Muscle of arm (tissue), 12 donors: ENCODE results near the gene EPAS1. TPM values are rescaled to one million over a fixed set of nuclear protein-coding genes. Genes with fewer than 3 reads are reported as not detected.
"Not testable (repeated sequence)": the region's sequence is repeated elsewhere in the genome, so short reads cannot be mapped to it uniquely, and the experiment has no call there.

Source experiments
- DNase-seq: peaks from one replicate; pipeline ENCODE4 v3.0.0-alpha.2; 2013
- polyA plus RNA-seq, 12 donors: library from polyadenylated mRNA; unstranded; fragments of 120-200 nt; gene quantifications; one replicate each; pipeline ENCODE4 v1.2.1, GENCODE V29; 2013; ENCODE audit not compliant: insufficient read length in 12 of 12

Gene EPAS1
- polyA plus RNA-seq, 12 donors, result 34.5 to 65.0 (median 39.2) TPM; not detected in 1

GRCh38 chr2:46381263-46381849, 84.1 kb downstream of the EPAS1 start:
- no peak for DNase-seq

DNA sequence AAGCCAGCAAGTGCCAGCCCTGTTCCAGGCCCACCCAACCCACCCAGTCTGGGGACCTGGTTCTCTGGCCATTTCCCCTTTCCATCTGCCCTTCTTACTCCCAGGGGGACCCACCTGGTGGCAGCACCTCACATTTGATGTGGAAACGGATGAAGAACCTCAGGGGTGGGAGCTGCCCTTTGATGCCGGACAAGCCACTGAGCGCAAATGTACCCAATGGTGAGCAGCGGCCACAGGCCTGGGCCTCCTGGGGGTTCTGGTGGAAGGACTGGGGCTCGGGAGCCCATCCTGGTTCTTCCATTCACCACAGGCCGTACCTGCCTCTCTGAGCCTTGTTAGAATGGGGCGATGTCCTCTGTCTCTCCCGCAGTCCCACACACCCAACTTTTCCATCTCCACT, 84.7 kb downstream of the EPAS1 start:
- no peak for DNase-seq

GRCh38 chr2:46382331-46383112, 85.3 kb downstream of the EPAS1 start:
- DNase-seq, result no peak

- no peak for DNase-seq
Measured at GRCh38 chr2:46383113-46383395, 85.8 kb downstream of the EPAS1 start.

DNA sequence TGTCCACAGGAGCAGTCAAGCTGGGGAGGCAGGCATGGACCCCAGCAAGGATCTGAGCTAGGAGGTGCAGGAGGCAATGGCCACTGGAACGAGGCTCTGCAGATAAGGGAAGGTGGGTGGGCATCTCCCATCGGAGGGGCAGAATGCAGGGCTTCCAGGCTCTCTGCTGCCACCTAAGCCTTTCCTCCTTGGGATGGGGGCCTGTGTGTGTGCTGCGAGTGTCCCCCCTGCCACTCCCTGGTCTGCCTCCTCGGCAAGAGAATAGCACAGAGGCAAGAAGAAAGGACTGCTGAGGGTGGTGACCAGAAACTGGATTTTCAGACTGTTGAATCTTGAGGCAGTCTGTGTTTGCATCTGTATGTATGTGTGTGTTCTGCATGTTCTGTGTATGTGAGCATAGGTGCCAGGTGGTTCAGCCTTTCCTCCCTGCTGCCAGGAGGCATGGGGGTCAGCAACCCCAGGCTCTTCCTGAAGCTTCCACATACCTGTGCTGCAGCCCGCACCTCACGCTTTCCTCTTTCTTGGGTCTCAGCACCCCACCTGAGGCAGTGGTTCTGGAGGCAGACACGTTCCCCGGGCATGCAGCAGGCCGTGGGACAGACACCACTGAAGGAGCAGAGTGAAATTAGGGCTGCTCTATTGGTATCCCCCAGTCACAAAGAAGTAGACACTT, 86.7 kb downstream of the EPAS1 start:
- no peak for DNase-seq

DNA sequence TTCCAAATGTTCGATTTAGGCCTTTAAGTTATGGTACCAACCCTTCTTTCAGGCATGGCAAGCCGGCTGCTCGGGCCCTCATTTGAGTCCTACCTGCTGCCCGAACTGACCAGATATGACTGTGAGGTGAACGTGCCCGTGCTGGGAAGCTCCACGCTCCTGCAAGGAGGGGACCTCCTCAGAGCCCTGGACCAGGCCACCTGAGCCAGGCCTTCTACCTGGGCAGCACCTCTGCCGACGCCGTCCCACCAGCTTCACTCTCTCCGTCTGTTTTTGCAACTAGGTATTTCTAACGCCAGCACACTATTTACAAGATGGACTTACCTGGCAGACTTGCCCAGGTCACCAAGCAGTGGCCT, 87.2 kb downstream of the EPAS1 start:
- no peak for DNase-seq

- no peak for DNase-seq
Measured at GRCh38 chr2:46385786-46386577, 88.8 kb downstream of the EPAS1 start.

- DNase-seq, result no peak
Measured at GRCh38 chr2:46386763-46387162, 89.6 kb downstream of the EPAS1 start.

DNA sequence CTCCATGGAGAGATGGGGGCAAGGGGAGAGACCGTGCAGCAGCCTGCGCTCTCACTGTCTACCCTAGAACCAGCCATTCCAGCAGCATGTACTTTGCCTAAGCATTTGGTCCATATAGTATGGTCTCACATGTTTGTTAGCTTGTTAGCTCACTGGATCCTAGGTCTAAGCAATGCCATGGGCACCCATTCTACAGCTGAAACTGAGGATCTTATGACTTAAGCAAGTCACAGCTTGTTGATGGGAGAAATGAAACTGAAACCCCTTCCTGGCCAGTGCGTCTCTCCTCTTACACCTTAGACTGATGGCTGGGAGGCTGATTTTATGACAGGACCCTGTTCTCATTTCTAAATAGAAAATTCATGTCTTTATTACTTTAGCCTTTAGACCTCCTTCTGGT, 90.1 kb downstream of the EPAS1 start:
- no peak for DNase-seq

DNA sequence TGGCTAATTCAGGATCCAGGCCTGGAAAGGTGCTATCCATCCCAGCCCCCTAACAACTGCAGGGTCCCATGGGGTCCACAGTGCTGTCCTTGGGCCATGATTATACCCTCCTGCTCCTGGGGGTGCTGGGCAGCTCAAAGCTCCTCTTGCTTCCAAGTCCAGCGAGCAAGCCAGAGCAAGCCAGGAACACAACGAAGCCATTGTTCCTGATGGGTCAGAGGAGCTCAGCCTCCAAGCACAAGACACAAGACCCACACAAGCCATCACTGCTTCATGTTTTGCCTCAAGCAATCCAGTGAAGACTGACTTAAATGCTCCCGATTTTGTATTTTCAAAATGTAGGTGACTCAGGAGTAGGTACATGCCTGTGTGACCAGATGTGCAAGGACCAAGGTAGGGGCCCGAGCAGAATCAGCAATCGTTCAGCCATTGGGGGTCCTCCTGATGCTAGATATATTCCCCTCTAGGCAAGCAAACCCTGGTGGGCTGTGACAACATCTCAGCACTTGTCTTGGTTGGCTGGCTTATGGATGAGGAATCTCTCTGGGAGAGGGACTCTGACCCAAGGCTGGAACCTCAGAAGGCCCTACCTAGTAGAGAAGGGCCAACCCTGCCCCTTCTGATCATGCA, 90.8 kb downstream of the EPAS1 start:
- DNase-seq, result no peak

DNA sequence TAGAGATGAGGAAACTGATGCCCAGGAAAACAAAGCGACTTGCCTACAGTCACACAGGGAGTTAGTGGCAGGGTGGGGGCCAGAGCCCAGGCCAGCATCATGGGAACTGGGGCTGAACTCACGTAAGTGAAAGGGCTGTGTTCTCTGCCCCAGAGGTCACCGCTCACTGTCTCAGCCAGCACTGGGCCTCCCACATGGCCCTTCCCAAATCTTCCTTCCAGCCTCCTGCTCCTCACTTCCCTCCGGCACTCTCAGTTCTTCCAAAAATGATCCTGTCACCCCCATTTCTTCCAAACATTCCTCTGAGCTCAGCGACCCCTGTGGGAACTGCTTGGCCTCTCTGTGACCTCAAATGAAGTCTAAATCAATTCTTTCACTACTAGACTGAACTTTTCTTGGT, 91.7 kb downstream of the EPAS1 start:
- no peak for DNase-seq

DNA sequence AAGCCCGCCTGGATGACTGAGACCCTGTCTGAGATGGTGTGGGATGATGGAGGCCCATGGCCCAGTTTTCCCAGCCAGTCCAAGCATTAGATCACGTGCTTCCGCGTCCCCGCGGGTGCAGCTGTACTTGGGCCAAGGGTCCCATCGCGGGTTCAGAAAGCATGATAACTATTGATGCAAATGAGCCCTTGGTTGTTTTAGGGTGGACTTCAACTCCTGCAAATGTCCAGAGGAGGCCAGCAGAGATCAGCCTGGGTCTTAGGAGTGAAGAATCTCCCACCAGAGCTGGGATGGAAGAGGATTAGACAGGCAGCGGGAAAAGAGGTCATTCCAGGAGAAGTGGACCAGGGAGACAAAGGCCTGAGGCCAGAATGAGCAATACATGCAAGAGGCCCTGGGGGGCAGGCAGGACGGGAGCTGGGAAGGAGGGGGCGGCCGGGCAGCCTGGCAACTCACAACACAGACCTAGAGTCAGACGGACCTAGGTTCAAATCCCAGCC, 92.3 kb downstream of the EPAS1 start:
- DNase-seq, result no peak

GRCh38 chr2:46390036-46390435, 92.8 kb downstream of the EPAS1 start:
- no peak for DNase-seq

DNA sequence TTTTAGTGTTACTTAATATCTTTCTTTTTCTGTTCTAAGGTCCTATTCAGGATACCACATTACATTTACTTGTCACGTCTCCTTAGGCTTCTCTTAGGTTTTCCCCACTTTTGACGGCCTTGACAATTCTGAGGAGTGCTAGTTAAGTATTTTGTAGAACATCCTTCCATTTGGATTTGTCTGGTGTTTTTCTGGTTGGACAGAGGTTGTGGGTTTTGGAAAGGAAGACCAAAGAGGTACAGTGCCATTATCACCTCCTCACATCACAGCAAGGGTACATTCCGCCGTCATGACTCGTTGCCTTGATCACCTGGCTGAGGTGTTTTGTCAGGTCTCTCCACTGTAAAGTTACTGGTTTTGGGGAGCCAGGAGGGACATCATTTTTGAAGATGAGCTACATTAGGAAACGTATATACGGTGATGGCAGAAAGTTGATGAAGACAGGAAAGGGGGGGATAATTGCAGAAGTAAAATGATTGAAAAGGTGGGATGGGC, 93.7 kb downstream of the EPAS1 start:
- no peak for DNase-seq

DNA sequence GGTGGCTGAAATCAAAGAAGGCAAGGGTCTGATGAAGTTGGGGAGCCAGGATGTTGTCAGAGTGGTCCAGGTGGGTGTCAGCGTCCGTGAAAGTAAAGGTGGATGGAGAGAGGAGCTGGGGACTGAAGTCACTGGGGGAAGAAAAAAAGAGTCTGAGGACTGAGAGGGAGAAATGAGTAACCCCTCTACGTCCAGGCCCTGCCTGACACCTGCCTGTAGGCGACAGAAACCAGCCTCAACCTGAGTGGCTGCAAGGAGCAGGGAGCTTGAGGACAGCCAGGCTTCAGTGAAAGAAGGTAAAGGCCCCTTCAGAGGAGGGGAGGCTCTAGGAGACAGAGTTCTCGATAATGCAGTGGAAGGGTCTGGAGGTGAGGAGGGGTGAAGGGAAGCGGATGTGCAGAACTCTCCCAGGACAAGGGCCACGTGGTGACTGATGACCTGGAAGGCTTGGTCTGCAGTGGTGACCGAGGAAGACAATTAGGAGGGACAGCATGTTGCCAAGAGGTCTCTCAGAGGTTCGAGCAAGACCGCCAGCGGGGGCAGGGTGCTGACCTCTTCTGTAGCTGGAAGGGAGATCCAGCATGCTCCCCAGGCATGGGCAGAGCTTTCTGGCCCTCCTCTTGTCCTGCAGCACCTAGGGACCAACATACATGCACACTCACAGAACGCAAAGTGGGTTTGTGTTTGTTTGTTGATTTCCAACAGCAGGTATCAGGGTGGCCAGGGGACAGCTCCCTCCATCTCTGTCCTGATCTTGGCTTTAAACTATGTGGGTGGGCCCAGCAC, 95.5 kb downstream of the EPAS1 start:
- DNase-seq, result no peak

GRCh38 chr2:46393347-46393820, 96.2 kb downstream of the EPAS1 start:
- DNase-seq, result no peak

DNA sequence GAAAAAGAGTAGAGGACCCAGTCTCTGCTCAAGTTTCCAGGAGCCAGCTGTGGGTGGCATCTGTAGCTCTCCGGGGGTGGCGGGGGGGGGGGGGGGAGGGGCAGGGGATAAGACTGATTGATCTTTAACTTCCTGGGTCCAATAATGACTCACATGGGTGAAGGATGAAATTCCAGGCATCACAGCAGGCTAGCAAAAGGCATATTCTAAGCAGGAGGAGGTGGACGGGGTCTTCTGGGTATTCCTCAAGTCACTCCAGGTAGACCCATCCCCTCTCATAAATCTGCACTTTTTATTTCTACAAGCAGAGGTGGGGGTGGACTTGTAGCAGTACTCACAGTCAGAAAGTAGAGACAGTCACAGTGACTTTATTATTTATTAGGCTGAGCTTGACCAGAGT, 96.7 kb downstream of the EPAS1 start:
- no peak for DNase-seq

DNA sequence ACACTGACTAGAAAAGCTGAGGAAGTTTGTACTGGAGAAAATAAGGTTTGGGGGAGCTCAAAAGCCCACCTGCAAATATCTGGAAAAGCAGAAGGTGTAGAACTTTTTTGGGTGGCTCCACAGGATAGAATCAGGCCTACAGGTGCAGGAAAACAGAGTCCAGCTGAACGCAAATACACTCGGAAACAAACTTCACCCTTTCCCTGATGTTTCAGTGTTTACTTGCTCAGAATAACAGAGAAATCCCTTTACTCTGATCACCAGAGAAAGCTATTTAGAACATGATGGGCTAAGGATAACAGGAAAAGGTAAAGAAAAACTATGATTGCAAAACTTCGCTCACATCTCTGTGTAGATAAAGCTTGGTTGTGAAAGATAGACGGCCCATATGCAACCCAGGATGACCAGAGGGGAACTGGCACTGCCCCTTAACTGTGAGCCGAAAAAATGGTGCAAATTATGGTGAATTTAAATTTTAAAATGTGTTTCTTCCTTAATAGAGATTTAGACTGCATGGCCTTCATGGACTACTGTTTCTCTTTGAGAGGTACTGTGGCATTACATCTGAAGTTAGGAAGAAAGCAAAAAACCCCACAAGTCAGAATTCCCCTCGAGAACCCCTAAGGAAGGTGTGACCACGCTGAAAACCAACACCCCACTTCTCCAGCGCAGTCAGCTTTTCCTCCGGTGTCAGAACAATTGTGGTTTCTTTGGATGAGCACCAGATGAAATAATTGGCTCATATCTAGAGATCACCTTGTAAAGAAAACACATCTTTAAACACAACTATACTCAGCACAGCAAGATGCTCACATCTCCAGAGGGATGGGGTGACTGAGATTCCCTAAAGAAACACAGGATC, 97.7 kb downstream of the EPAS1 start:
- no peak for DNase-seq

DNA sequence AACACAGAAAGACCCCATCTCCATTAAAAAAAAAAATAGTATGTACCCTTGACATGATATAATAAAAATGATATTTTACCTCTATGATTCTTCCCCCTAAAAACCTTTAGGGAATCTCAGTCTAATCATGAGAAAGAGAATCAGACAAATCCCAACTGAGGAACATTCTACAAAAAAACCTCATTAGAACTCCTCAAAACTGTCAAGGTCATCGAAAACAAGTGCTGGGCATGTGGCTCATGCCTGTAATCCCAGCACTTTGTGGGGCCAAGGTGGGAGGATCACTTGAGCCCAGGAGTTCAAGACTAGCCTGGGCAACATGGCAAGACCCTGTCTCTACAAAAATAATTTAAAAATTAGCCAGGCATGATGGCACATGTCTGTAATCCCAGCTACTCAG, 98.5 kb downstream of the EPAS1 start:
- DNase-seq, result not testable (repeated sequence)

GRCh38 chr2:46400016-46400415, 102.8 kb downstream of the EPAS1 start:
- DNase-seq, result no peak
